Esophagus squamous epithelium (tissue), 5 donors: ENCODE measurements around the gene RNF183. TPM values are rescaled to one million over a fixed set of nuclear protein-coding genes. Genes with fewer than 3 reads are reported as not detected.

Source experiments
- DNase-seq: peaks from one replicate; lab custom pipeline; 2025; lab: John Stamatoyannopoulos, UW
- H3K27ac ChIP-seq, 4 donors: fragments of 200-600 bp; sonication (generic); one replicate each; pipeline ENCODE4 v1.5.1; 2016 to 2019; ENCODE audit warnings: mild to moderate bottlenecking in 1 of 4
- H3K27me3 ChIP-seq, 4 donors: fragments of 200-600 bp; sonication (generic); 1 replicate in 3 of 4; 2 replicates in 1 of 4; pipeline versions ENCODE4 v1.5.1 to v1.6.0; 2017 to 2021; ENCODE audit warnings: antibody characterized with exemption in 1 of 4
- H3K36me3 ChIP-seq, 3 donors: fragments of 200-600 bp; sonication (generic); one replicate each; pipeline ENCODE4 v1.5.1; 2016 to 2019
- H3K4me1 ChIP-seq, 3 donors: fragments of 200-600 bp; sonication (generic); one replicate each; pipeline ENCODE4 v1.5.1; 2017 to 2019
- H3K4me3 ChIP-seq, 4 donors: fragments of 200-600 bp; sonication (generic); 1 replicate in 3 of 4; 2 replicates in 1 of 4; pipeline ENCODE4 v1.5.1; 2016 to 2019; ENCODE audit warnings: mild to moderate bottlenecking in 2 of 4, moderate library complexity in 1 of 4
- H3K9me3 ChIP-seq, 3 donors: fragments of 200-600 bp; sonication (generic); one replicate each; pipeline ENCODE4 v1.5.1; 2016 to 2019
- CTCF ChIP-seq, 6 experiments: fragments of 450-650 bp in 4 of 6; fragments of 200-600 bp in 2 of 6; sonication (generic) in 2 of 6; IDR thresholded peaks; one replicate each; pipeline ENCODE4 v1.5.1; 2016 to 2019; ENCODE audit warnings: antibody characterized with exemption in 6 of 6, mild to moderate bottlenecking in 4 of 6, moderate library complexity in 4 of 6
- POLR2A ChIP-seq, 4 donors: fragments of 450-650 bp; IDR thresholded peaks; one replicate each; pipeline ENCODE4 v1.6.1; 2017; ENCODE audit warnings: antibody characterized with exemption in 4 of 4, mild to moderate bottlenecking in 4 of 4, moderate library complexity in 3 of 4
- WGBS, 2 donors: methylation state at CpG; one replicate each; pipeline ENCODE4 v1.1.5; 2018; 5-methylcytosine and 5-hydroxymethylcytosine counted together
- intact Hi-C: fragments of 100-400 bp; cut with DNase I; formaldehyde crosslinking; loops from one replicate; pipeline ENCODE4 v1.15.0; 2022
- total RNA-seq, 4 donors: library from RNA; depleted of rRNA; stranded (reverse); fragments of >200 nt; gene quantifications; one replicate each; pipeline ENCODE4 v1.1.0, GENCODE V29; 2016
- donor health status: DM: yes; HTN: yes; CAD: no.

RNF183 gene
- total RNA-seq, 4 donors from 2014 or later = 2.1 to 6.0 (median 3.4) TPM; not detected in 1

GRCh38 chr9:113317777-113318176 lies 14.6 kb upstream of the RNF183 start:
- intact Hi-C loops = loop anchor here (10.0 kb wide), 1 partner anchor 347 kb away; no protein-coding TSS in a partner anchor
- 43 to 73% methylated on average over 1 to 2 of the region's 2 CpGs for WGBS, 2 donors

GRCh38 chr9:113316030-113316429 lies 12.9 kb upstream of the RNF183 start:
- intact Hi-C loops = loop anchor here (10.0 kb wide), 1 partner anchor 349 kb away; no protein-coding TSS in a partner anchor
- no peak for TF ChIP-seq CTCF (IDR thresholded peaks at IDR 0.05)
- no peak for TF ChIP-seq POLR2A (IDR thresholded peaks at IDR 0.05)
- no peak overlapping the region for H3K27ac ChIP-seq
- H3K9me3 ChIP-seq = no peaks in the 10 kb centered on the region
- WGBS, 2 donors = 85 to 91% methylated on average over 4 of the region's 4 CpGs
- H3K36me3 ChIP-seq = peaks cover 0 to 46% (median 0%) of the 10 kb centered on the region in 3 donors
- no peaks in the 10 kb centered on the region for H3K4me1 ChIP-seq
- no peaks in the 10 kb centered on the region for H3K27me3 ChIP-seq
- H3K4me3 ChIP-seq = no peak overlapping the region
- DNase-seq = no peak

More at GRCh38 chr9:113317777-113318176, 14.6 kb upstream of the RNF183 start:
- Histone ChIP-seq H3K27ac (no peak overlapping the region), H3K27me3 (no peaks in the 10 kb centered on the region), H3K36me3 (peaks cover 0 to 54% (median 0%) of the 10 kb centered on the region in 3 donors), H3K4me1 (no peaks in the 10 kb centered on the region), H3K9me3 (no peaks in the 10 kb centered on the region), H3K4me3 (no peak overlapping the region)
- TF ChIP-seq POLR2A (IDR thresholded peaks at IDR 0.05) = no peak
- peak in 2 of 6 experiments; percentile 11 to 22 for TF ChIP-seq CTCF (IDR thresholded peaks at IDR 0.05)
- no peak for DNase-seq

DNA sequence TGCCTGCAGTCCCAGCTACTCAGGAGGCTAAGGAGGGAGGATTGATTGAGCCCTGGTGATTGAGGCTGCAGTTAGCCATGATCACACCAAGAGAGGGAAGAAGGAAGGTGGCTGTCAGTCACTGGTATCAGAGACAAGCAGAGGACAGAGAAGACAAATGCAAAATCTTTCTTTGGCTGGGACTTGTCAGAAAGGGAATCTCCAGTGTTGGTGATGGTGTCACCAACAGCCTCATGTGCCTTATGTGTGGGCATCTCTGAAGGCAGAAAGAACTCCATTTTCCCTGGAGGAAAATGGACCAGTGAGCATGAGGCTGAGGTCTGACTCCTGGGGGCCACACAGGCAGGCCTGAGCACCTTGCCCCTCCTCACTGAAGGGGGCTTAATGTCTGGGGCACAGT lies 12.1 kb upstream of the RNF183 start:
- no peaks in the 10 kb centered on the region for H3K9me3 ChIP-seq
- no peak for TF ChIP-seq POLR2A (IDR thresholded peaks at IDR 0.05)
- no peak for TF ChIP-seq CTCF (IDR thresholded peaks at IDR 0.05)
- H3K4me1 ChIP-seq = no peaks in the 10 kb centered on the region
- H3K36me3 ChIP-seq = peaks cover 0 to 39% (median 0%) of the 10 kb centered on the region in 3 donors
- H3K27me3 ChIP-seq = no peaks in the 10 kb centered on the region
- intact Hi-C loops = loop anchor here (10.0 kb wide), 1 partner anchor 350 kb away; no protein-coding TSS in a partner anchor
- no peak for DNase-seq
- no peak overlapping the region for H3K27ac ChIP-seq
- no peak overlapping the region for H3K4me3 ChIP-seq

DNA sequence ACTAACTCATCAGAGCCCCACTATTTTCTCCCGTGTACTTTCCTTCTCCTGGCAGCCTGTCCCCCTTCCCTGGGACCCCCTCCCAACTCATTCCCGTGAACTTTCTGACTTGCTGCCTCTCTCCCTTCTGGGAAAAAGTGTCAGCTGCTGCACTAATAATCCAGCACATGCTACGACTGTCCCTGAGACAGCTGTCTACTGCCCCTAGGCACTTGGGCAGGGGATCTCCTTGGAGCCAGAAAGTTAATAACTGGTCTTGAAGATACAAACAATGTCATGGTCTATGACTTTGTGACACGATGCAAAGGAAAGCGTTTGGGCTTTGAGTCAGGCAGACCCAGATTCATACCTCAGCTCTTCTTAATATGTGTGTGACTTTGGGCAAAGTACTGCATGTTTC lies 10.1 kb upstream of the RNF183 start:
- H3K9me3 ChIP-seq = no peaks in the 10 kb centered on the region
- no peak for DNase-seq
- intact Hi-C loops = loop anchor here (10.0 kb wide), 1 partner anchor 352 kb away; no protein-coding TSS in a partner anchor
- H3K27me3 ChIP-seq = no peaks in the 10 kb centered on the region
- 62 to 70% methylated on average over 5 of the region's 5 CpGs for WGBS, 2 donors
- H3K27ac ChIP-seq = no peak overlapping the region
- TF ChIP-seq POLR2A (IDR thresholded peaks at IDR 0.05) = no peak
- no peak for TF ChIP-seq CTCF (IDR thresholded peaks at IDR 0.05)
- no peaks in the 10 kb centered on the region for H3K4me1 ChIP-seq
- no peak overlapping the region for H3K4me3 ChIP-seq
- peaks cover 0 to 19% (median 0%) of the 10 kb centered on the region in 3 donors for H3K36me3 ChIP-seq

GRCh38 chr9:113311961-113312360 lies 8.8 kb upstream of the RNF183 start:
- H3K4me1 ChIP-seq = no peaks in the 10 kb centered on the region
- intact Hi-C loops = loop anchor here (10.0 kb wide), 1 partner anchor 353 kb away; no protein-coding TSS in a partner anchor
- no peak for TF ChIP-seq POLR2A (IDR thresholded peaks at IDR 0.05)
- TF ChIP-seq CTCF (IDR thresholded peaks at IDR 0.05) = no peak
- peaks cover 0 to 9% (median 0%) of the 10 kb centered on the region in 4 donors for H3K27me3 ChIP-seq
- H3K4me3 ChIP-seq = no peak overlapping the region
- WGBS, 2 donors = 71 to 80% methylated on average over 3 of the region's 3 CpGs
- DNase-seq = no peak
- peaks cover 0 to 6% (median 0%) of the 10 kb centered on the region in 3 donors for H3K36me3 ChIP-seq
- H3K27ac ChIP-seq = no peak overlapping the region
- H3K9me3 ChIP-seq = no peaks in the 10 kb centered on the region
